BLaER1 treated with 17β-estradiol and CSF1 and Interleukin-3, amounts not matched to agents 10 nM and 100 nM (cell line): ENCODE data around the gene IFNGR1.
"Not testable (repeated sequence)": the region's sequence is repeated elsewhere in the genome, so short reads cannot be mapped to it uniquely, and the experiment has no call there.

Experiments
- H3K27ac ChIP-seq, 11 experiments: shearing (Covaris generic); formaldehyde crosslinking; 2 replicates each; pipeline ENCODE4 v1.8.1; 2022
- H3K27me3 ChIP-seq, 11 experiments: shearing (Covaris generic); formaldehyde crosslinking; 2 replicates each; pipeline ENCODE4 v1.8.1; 2022
- H3K36me3 ChIP-seq, 11 experiments: shearing (Covaris generic); formaldehyde crosslinking; 2 replicates each; pipeline ENCODE4 v1.8.1; 2022
- H3K4me1 ChIP-seq, 10 experiments: shearing (Covaris generic); formaldehyde crosslinking; 2 replicates each; pipeline ENCODE4 v1.8.1; 2022
- H3K4me2 ChIP-seq, 11 experiments: shearing (Covaris generic); formaldehyde crosslinking; 2 replicates each; pipeline ENCODE4 v1.8.1; 2022
- H3K4me3 ChIP-seq, 10 experiments: shearing (Covaris generic); formaldehyde crosslinking; 2 replicates each; pipeline ENCODE4 v1.8.1; 2022
- H3K9ac ChIP-seq, 11 experiments: shearing (Covaris generic); formaldehyde crosslinking; 2 replicates each; pipeline ENCODE4 v1.8.1; 2022
- H3K9me3 ChIP-seq, 11 experiments: shearing (Covaris generic); formaldehyde crosslinking; replicated peaks in 1 of 11; 2 replicates each; pipeline ENCODE4 v1.8.1; 2022
- H4K20me1 ChIP-seq, 11 experiments: shearing (Covaris generic); formaldehyde crosslinking; 2 replicates each; pipeline ENCODE4 v1.8.1; 2022
- Cebpa-rat ChIP-seq, 11 experiments: shearing (Covaris generic); IDR thresholded peaks; 2 replicates each; pipeline ENCODE4 v1.8.1; 2022

The IFNGR1 gene

DNA sequence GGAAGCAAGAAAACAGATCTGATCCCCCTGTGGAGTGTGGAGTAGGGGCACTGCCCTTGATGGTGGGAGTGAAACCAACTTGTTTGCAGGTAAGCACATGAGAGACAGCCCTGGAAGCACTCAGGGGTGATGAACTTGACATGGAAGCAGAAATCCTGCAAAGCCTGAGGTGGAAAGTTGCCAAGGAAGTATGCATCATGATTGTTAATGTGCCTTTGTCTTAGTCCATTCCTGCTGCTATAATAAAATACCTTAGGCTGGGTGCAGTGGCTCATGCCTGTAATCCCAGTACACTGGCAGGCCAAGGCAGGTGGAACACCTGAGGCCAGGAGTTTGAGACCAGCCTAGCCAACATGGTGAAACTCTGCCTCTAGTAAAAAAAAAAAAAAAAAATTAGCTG lies 40.2 kb upstream of the IFNGR1 start:
- peaks cover 23 to 44% (median 31%) of the 10 kb centered on the region in 10 experiments for H3K4me1 ChIP-seq
- no peak overlapping the region for H3K4me2 ChIP-seq
- H3K9ac ChIP-seq = no peak overlapping the region
- H4K20me1 ChIP-seq = no peaks in the 10 kb centered on the region
- peaks cover 0 to 3% (median 0%) of the 10 kb centered on the region in 11 experiments; a peak in 1 of 22 replicates for H3K36me3 ChIP-seq
- no peak overlapping the region for H3K27ac ChIP-seq
- no peak overlapping the region for H3K4me3 ChIP-seq
- peaks cover 37 to 70% (median 54%) of the 10 kb centered on the region in 11 experiments for H3K9me3 ChIP-seq
- H3K27me3 ChIP-seq = no peaks in the 10 kb centered on the region
- no peak for TF ChIP-seq Cebpa-rat (IDR thresholded peaks at IDR 0.05)

DNA sequence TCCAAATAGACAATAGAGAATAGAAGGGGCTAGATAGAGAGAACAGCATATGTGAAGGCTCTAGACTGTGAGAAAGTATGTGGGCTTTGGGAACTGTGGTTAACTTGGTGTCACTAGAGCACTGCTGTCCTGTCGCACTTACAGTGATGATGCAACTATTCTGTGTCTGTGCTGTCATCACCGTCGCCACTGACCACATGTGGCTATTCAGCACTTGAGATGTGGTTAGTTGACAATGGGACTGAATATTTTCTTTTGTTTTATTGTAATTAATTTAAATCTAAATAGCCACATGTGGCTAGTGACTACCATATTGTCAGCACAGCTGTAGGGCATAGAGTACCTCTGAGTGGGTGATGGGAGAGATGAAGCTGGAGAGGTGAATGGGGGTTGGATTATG lies 39.0 kb upstream of the IFNGR1 start:
- TF ChIP-seq Cebpa-rat (IDR thresholded peaks at IDR 0.05) = 0 out of 22 replicates have a peak, but pooled peaks of 1 of the 11 experiments have one; percentile 50
- Histone ChIP-seq H3K4me3 (no peak overlapping the region), H3K9me3 (peaks cover 44 to 73% (median 58%) of the 10 kb centered on the region in 11 experiments), H4K20me1 (no peaks in the 10 kb centered on the region), H3K27ac (no peak overlapping the region), H3K4me2 (peak overlapping the region in 1 of 11 experiments; percentile 11; a peak in 1 of 22 replicates), H3K9ac (no peak overlapping the region), H3K27me3 (no peaks in the 10 kb centered on the region), H3K36me3 (peaks cover 0 to 5% (median 0%) of the 10 kb centered on the region in 11 experiments; a peak in 2 of 22 replicates), H3K4me1 (peaks cover 23 to 44% (median 30%) of the 10 kb centered on the region in 10 experiments)

DNA sequence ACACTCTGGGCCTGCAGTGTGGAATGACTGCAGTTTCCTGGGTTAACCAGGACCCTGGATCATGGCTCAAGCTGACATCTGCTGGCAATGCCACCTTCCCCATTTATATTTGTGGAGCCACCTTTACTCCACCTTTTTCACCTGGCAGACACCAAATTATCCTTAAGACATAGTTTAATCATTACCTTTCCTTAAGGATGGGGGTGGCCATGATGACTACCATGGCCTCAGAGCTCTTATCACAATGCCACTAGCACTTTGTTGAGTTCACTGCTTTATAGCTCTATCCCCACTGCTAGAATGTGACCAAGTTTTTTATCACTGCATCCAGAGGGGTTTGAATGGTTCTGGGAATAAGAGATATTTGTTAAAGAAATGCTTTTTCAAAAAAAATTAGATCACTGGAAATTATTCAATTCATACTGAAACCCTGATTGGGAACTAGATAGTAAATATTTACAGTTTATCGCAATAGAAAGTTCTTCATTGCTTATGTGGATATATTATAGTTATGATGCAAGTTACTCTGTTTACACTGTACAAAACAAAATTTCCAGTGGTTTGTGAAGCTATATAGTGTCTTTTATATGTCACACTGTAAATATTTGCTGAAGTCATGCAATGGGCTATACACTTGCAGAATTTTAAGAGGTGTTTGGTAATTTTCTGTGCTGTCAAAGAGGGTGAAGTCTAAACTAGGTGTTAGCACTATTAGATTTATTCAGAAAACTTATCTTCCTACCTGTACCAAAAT lies 37.3 kb upstream of the IFNGR1 start:
- no peak for TF ChIP-seq Cebpa-rat (IDR thresholded peaks at IDR 0.05)
- no peak overlapping the region; a peak in 1 of 22 replicates for H3K4me2 ChIP-seq
- H3K4me1 ChIP-seq = peaks cover 12 to 28% (median 14%) of the 10 kb centered on the region in 10 experiments
- H3K27me3 ChIP-seq = no peaks in the 10 kb centered on the region
- H3K9ac ChIP-seq = no peak overlapping the region
- peaks cover 54 to 89% (median 73%) of the 10 kb centered on the region in 11 experiments for H3K9me3 ChIP-seq
- H3K36me3 ChIP-seq = peaks cover 0 to 5% (median 0%) of the 10 kb centered on the region in 11 experiments; a peak in 2 of 22 replicates
- 0 out of 22 replicates have a peak overlapping the region, but pooled peaks of 1 of the 11 experiments have one; percentile 24 for H3K27ac ChIP-seq
- no peak overlapping the region for H3K4me3 ChIP-seq
- H4K20me1 ChIP-seq = no peaks in the 10 kb centered on the region

DNA sequence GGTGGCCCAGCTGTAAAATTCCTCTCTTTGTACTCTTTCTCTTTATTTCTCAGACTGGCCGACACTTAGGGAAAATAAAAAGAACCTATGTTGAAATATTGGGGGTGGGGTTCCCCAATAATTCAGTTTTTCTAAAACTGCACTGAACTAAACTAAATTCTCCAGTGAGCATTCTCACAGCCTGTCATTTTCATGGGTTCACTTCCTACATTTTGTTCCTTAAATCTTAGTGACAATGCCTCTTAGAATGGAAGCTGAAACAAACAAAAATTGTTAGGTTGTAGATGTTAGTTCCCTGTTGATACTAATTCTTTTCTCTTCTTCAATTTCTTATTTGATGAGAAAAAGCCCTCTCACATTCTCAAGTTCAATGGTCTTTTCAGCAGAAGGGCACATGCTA lies 35.8 kb upstream of the IFNGR1 start:
- Histone ChIP-seq H3K9ac (no peak overlapping the region), H4K20me1 (no peaks in the 10 kb centered on the region), H3K4me3 (no peak overlapping the region), H3K27ac (peak overlapping the region in 2 of 11 experiments; percentile 27 to 36; a peak in 2 of 22 replicates), H3K27me3 (no peaks in the 10 kb centered on the region), H3K9me3 (peaks cover 57 to 98% (median 74%) of the 10 kb centered on the region in 11 experiments), H3K36me3 (peaks cover 0 to 5% (median 0%) of the 10 kb centered on the region in 11 experiments; a peak in 2 of 22 replicates), H3K4me1 (peaks cover 0 to 14% (median 0%) of the 10 kb centered on the region in 10 experiments; a peak in 3 of 20 replicates), H3K4me2 (no peak overlapping the region; a peak in 1 of 22 replicates)
- TF ChIP-seq Cebpa-rat (IDR thresholded peaks at IDR 0.05) = no peak

DNA sequence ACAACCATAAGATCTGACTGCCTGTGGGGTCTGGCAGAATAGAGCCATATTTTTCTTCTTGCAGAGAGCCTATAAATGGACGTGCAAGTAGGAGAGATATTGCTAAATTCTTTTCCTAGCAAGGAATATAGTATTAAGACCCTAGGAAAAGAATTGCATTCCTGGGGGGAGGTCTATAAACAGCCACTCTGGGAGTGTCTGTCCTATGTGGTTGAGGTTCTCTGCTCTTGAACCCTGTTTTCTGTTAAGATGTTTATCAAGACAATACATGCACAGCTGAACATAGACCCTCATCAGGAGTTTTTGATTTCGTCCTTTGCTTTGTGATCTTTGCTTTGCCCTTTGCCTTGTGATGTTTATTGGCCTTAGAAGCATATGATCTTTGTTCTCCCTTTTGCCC lies 35.2 kb upstream of the IFNGR1 start:
- peaks cover 57 to 98% (median 72%) of the 10 kb centered on the region in 11 experiments for H3K9me3 ChIP-seq
- peak overlapping the region in 2 of 11 experiments; percentile 27 to 36; a peak in 2 of 22 replicates for H3K27ac ChIP-seq
- not testable (repeated sequence) for H4K20me1 ChIP-seq, H3K4me2 ChIP-seq, H3K27me3 ChIP-seq, H3K4me3 ChIP-seq, H3K9ac ChIP-seq, H3K36me3 ChIP-seq
- peaks cover 0 to 18% (median 0%) of the 10 kb centered on the region in 10 experiments; a peak in 4 of 20 replicates for H3K4me1 ChIP-seq

DNA sequence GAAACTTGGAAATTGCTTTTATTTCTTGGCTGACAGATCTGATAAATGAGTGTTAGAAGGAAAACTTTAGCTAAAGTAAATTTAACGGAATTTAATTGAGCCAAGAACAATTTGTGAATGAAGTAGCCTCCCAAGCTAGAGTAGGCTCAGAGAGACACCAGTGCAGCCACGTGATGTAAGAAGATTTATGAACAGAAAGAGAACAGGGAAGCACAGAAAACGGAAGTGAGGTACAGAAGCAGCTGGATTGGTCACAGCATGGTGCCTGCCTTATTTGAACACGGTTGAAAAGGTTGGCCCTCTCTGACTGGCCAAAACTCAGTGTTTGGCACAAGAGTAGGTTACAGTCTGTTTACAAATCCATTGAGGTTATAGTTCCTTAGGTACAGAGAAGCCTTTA lies 29.5 kb upstream of the IFNGR1 start:
- Histone ChIP-seq H3K36me3 (peaks cover 0 to 2% (median 0%) of the 10 kb centered on the region in 11 experiments; a peak in 1 of 22 replicates), H3K4me3 (0 out of 20 replicates have a peak overlapping the region, but pooled peaks of 1 of the 10 experiments have one; percentile 5), H4K20me1 (no peaks in the 10 kb centered on the region), H3K9ac (no peak overlapping the region), H3K27ac (peak overlapping the region in 4 of 11 experiments; percentile 7 to 58 (median 20); a peak in 6 of 22 replicates), H3K27me3 (no peaks in the 10 kb centered on the region), H3K4me2 (peak overlapping the region in 3 of 11 experiments; percentile 27 to 87 (median 84); a peak in 5 of 22 replicates), H3K9me3 (peaks cover 23 to 64% (median 30%) of the 10 kb centered on the region in 11 experiments), H3K4me1 (peaks cover 0 to 64% (median 7%) of the 10 kb centered on the region in 10 experiments; a peak in 10 of 20 replicates)
- TF ChIP-seq Cebpa-rat (IDR thresholded peaks at IDR 0.05) = no peak

DNA sequence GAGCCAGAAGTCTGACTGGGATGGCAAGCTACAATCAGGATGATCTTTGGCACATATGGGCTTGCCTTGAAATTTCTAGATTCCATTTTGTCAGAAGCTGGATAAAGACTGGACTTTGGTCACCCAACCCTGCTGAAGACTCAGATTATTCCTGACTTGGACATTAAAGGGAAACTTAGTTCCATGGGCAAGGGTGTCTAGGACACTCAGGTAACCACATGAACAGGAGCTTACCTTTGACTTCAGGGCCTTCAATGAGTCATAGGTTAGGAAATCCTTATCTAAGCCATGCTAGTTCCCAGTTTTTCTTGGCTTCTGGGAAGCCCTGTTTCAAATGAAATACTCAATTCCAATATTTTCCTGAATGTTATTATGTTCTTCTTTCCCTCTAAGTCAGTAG lies 28.5 kb upstream of the IFNGR1 start:
- no peak for TF ChIP-seq Cebpa-rat (IDR thresholded peaks at IDR 0.05)
- H3K4me3 ChIP-seq = no peak overlapping the region
- no peaks in the 10 kb centered on the region for H3K27me3 ChIP-seq

DNA sequence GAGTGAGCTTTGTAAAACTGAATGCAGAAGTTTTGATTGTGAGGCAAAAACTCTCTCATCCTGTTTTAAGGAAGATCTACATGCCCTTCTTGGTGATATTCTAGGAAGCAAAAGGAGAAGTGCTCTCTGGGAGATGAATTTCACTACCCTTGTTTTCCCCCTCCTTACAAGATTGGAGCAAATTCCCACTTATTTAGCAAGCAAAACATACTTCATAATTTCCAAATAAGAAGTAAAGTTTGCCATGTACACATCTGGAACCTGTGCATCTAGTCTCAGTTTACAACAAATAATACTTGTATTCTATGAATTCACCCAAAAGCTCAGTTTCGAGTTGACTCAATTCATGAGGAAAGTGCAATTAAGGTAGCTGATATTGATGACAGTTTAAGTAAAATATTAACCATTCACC lies 27.6 kb upstream of the IFNGR1 start:
- Histone ChIP-seq H3K9ac (peak overlapping the region in 3 of 11 experiments; percentile 35 to 60 (median 42); a peak in 3 of 22 replicates), H3K4me1 (peaks cover 0 to 83% (median 7%) of the 10 kb centered on the region in 10 experiments; a peak in 10 of 20 replicates), H3K36me3 (no peaks in the 10 kb centered on the region), H3K9me3 (peaks cover 5 to 52% (median 11%) of the 10 kb centered on the region in 11 experiments; a peak in 17 of 22 replicates), H3K27ac (peak overlapping the region in 4 of 11 experiments; percentile 38 to 66 (median 56); a peak in 6 of 22 replicates), H4K20me1 (no peaks in the 10 kb centered on the region), H3K4me3 (no peak overlapping the region), H3K4me2 (peak overlapping the region in 6 of 11 experiments; percentile 17 to 87 (median 66); a peak in 11 of 22 replicates), H3K27me3 (no peaks in the 10 kb centered on the region)
- TF ChIP-seq Cebpa-rat (IDR thresholded peaks at IDR 0.05) = no peak

More for the DNA sequence above, 28.5 kb upstream of the IFNGR1 start:
- H3K9me3 ChIP-seq = peaks cover 13 to 58% (median 20%) of the 10 kb centered on the region in 11 experiments
- H3K9ac ChIP-seq = no peak overlapping the region
- peak overlapping the region in 3 of 11 experiments; percentile 75 to 87 (median 84); a peak in 5 of 22 replicates for H3K4me2 ChIP-seq
- no peaks in the 10 kb centered on the region for H4K20me1 ChIP-seq
- no peaks in the 10 kb centered on the region for H3K36me3 ChIP-seq
- H3K4me1 ChIP-seq = peaks cover 0 to 73% (median 7%) of the 10 kb centered on the region in 10 experiments; a peak in 10 of 20 replicates
- H3K27ac ChIP-seq = peak overlapping the region in 3 of 11 experiments; percentile 10 to 66 (median 55); a peak in 3 of 22 replicates
